Fibroblast of lung (primary cell): ENCODE results near the gene TENM4.

Source experiments
- EZH2 ChIP-seq: IDR thresholded peaks from 2 replicates; pipeline ENCODE4 v1.5.1; 2012; ENCODE audit warnings: low read length, control low read depth, mild to moderate bottlenecking; ENCODE audit errors: missing control alignments
- TF ChIP-seq, protein P1 (sequence below), 2 donors: IDR thresholded peaks in 1 of 2; conservative IDR thresholded peaks in 1 of 2; 1 replicate in 1 of 2; 2 replicates in 1 of 2; pipeline ENCODE4 v1.5.1; 2011 to 2012; ENCODE audit warnings: low read length in 2 of 2, control low read depth in 1 of 2, inconsistent platforms in 1 of 2, low read depth in 1 of 2, mild to moderate bottlenecking in 1 of 2

DNA sequence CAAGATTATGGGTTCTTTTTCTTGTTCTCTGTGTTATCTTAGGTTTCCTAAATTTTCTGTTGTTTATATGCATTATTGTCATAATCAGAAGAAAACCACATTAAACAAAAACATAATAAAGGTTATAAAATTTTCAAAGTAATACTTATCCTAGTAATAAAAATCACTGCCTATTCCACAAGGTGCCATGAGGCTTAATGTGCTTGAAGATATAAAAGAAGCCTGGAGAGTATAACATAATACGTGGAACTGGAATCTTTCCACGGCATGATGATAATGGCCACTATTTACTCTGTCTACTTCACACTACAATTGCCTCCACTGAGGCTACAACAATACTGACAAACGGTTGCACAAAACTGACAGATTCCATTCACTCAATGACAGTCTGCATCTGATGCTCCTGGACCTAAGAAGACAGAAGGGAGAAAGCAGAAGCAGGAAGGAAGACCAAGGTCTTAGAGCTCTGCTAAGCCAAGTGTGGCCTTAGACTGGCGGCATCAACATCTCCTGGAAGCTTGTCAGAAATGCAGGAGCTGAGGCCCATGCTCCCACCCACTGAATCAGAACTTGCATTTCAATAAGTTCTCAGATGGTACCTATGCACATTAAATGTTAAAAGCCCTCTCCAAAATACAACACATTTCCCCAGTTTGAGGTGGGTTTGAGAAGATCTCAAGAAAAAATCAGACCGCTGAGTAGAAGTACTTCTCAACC lies 13.1 kb downstream of the TENM4 start:
- TF ChIP-seq, protein P1, sequence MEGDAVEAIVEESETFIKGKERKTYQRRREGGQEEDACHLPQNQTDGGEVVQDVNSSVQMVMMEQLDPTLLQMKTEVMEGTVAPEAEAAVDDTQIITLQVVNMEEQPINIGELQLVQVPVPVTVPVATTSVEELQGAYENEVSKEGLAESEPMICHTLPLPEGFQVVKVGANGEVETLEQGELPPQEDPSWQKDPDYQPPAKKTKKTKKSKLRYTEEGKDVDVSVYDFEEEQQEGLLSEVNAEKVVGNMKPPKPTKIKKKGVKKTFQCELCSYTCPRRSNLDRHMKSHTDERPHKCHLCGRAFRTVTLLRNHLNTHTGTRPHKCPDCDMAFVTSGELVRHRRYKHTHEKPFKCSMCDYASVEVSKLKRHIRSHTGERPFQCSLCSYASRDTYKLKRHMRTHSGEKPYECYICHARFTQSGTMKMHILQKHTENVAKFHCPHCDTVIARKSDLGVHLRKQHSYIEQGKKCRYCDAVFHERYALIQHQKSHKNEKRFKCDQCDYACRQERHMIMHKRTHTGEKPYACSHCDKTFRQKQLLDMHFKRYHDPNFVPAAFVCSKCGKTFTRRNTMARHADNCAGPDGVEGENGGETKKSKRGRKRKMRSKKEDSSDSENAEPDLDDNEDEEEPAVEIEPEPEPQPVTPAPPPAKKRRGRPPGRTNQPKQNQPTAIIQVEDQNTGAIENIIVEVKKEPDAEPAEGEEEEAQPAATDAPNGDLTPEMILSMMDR (conservative IDR thresholded peaks at IDR 0.05 in 1 of 2, IDR thresholded peaks at IDR 0.05 in 1 of 2; ENCODE audit: low read depth in 1 of 2, low read length in 2 of 2), result no peak
- TF ChIP-seq EZH2, result no peak
